NCI-H2029 treated with DMSO at 0.1 percent for 48 hours (cell line): ENCODE measurements around the gene EML3.
"Not testable (repeated sequence)": the region's sequence is repeated elsewhere in the genome, so short reads cannot be mapped to it uniquely, and the experiment has no call there.

Source experiments
- DNase-seq: peaks from one replicate; lab custom pipeline; 2025; lab: John Stamatoyannopoulos, UW

Gene EML3

DNA sequence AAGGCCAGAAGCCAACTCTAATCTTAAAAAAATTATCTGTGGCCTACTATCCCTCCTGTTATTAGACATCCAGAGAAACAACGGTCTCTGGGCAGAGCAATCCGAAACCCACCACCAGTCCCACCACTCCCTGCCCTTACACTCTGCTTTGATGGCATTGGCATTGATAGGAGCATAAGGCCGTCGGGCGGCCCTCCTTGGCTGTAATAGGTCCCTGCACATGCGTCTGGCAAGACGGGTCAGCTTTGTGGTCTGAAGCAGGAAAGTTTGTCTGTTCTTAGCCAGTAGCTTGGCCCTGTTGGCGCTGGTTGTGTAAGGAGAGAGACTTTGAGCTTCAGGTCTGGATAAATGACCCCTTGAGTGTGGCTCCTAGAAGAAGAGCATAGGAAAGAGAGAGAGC, 17.5 kb downstream of the EML3 start:
- no peak for DNase-seq

DNA sequence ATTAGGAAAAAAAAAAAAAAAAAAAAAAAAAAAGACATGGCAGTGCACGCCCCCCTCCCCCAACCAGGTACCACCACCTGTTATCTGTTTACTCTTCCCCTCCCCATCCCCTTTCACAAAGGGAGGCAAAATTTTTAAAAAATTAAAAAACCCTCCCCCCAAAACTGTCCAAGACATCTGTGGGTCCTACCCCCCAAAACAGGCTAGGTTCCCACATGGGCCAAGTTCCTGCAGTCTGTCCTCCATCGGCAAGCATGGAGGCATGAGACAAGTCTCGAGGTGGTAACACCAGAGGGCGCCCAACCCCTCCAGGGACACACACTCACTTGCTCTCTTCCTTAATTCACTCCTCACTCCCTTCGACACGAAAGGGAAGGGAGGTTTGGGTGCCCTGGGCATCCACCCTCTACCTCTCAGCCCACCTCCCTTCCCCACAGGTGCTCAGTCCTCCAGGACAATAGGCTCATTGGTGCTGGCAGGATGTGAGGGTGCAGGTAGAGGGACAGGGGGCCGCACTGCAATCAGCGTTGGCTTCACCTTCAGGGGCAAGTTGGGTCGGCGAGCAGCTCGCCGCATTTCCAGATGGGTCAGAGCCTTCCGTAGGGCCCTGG, 19.0 kb downstream of the EML3 start:
- DNase-seq: peak; percentile 6

DNA sequence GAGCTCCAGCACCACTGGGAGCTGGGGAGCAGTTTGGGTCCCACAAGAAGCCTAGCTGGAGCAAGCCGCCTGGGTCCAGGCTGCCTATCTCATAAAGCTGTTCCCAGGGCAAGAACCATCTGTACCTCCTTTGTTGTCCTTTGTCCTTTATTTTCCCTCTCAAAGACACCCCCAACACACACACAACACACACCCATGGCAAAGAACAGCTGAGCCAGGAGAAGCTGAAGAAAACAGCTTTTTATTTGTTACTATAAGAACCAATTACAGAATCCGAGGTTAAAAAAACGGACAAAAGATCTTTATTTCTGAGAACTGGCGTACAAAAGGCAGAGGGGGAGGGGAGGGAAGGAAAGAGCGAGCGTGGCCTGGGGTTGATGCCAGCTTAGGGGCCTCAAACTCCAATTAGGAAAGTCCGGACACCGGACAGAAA, 19.6 kb downstream of the EML3 start:
- DNase-seq: no peak

DNA sequence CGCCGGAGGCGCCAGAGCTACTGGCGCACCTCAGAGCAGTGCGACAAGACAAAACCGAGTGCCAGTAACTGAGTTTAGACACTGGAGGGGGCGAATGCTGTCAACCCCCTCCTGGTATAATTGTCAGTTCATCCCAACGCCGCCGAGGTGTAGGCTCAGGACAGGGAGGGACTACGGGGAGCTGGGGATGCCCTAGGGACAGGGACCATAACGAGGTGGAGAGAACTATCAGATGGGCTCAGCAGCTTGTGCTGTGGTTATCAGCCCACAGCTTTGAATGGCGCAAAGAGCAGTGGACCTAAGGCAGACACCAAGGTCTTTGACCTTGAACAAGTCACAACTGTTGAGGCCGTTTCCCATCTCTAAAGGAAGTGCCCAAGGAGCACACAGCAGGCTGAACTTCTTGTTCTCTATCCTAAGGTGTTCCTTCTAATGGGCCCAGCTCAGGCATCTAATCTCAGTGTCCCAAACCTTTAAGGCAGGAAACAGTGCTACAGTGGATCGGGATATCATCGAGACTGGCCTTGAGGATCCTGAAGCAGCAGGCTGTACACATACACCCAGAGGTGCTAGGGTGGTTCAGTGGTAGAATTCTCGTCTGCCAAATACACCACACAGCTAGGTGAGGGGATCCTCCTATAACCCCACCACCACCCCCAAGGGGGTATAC, 20.3 kb downstream of the EML3 start:
- DNase-seq: no peak

GRCh38 chr11:62591448-62592145, 21.0 kb downstream of the EML3 start, which contains the start of gene TUT1:
TSS of gene TUT1 (minus strand) at chr11:62591523. CDS start at chr11:62591485, 38 bp downstream.
- DNase-seq: peak; percentile 98

DNA sequence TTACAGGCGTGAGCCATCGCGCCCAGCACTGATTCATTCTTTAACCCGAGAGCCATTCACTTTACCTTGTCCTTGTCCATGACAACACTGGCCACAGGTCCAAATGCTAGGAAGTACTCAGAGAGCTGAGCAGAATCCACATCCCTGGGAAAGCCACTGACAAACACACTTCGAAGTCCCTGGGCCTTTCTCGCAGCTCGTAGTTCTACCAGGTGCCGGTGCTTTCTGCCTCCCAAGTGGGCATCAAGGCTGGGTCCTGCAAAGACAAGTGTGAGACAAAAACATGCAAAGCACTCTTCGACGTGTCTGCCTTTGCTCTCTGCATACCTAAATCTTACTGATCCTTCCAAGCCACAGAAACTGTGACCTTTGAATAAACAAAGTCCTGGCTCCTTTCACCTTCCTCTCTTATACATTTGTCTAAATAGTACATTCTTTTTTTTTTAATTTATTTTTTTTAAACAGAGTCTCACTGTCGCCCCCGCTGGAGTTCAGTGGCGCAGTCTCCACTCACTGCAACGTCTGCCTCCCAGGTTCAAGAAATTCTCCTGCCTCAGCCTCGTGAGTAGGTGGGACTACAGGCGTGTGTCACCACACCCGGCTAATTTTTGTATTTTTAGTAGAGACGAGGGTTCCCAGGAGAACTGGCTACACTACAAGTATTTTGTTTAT, 23.5 kb downstream of the EML3 start:
- DNase-seq: no peak

- DNase-seq: not testable (repeated sequence)
These were observed 27.2 kb downstream of the EML3 start for GRCh38 chr11:62585356-62585755.

GRCh38 chr11:62581735-62582134, 30.8 kb downstream of the EML3 start:
- not testable (repeated sequence) for DNase-seq

- no peak for DNase-seq
These were observed 31.4 kb downstream of the EML3 start for GRCh38 chr11:62580959-62581715.

DNA sequence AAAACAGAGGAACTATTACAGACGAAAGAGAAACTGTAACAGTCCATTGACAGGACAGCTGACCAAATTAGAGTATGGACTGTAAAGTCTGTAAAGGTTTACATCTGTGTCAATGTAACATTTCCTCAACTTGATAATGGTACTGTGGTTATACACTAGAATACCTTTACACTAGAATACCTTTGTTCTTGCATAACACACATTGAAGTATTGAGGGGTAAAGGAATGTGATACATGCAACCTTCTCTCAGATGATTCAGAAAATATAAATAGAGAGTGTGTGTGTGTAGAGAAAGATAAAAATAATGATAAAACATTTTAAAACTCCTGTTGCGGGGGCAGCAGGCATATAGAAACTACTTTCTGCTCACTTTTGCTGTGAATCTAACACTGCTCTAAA, 33.3 kb downstream of the EML3 start:
- DNase-seq: no peak

GRCh38 chr11:62578541-62578940, 34.0 kb downstream of the EML3 start:
- DNase-seq: no peak

GRCh38 chr11:62577046-62577714, 35.4 kb downstream of the EML3 start:
- DNase-seq: no peak

- no peak for DNase-seq
These were observed 36.7 kb downstream of the EML3 start for GRCh38 chr11:62575837-62576236.

DNA sequence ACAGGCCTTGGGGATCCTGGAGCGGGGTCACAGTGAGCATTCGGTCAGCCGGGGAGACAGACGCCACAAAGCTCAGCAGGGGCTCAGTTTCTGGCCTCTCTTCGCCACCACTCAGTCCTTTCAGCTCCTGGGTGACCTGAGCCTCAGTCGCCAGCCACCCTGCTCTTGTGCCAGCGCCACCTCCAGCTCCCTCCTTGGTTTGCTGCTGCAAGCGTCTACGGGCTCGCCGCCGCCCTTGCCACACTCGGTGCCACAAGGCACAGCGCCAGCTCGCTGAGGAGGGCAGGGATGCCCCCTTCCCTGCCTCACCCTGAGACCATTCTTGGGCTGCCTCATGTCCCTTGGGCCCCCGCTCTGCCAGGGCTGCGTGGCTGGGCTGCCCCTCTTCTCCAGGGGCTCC, 37.4 kb downstream of the EML3 start:
- no peak for DNase-seq

- DNase-seq: no peak
These were observed 38.1 kb downstream of the EML3 start for GRCh38 chr11:62574363-62575071.

DNA sequence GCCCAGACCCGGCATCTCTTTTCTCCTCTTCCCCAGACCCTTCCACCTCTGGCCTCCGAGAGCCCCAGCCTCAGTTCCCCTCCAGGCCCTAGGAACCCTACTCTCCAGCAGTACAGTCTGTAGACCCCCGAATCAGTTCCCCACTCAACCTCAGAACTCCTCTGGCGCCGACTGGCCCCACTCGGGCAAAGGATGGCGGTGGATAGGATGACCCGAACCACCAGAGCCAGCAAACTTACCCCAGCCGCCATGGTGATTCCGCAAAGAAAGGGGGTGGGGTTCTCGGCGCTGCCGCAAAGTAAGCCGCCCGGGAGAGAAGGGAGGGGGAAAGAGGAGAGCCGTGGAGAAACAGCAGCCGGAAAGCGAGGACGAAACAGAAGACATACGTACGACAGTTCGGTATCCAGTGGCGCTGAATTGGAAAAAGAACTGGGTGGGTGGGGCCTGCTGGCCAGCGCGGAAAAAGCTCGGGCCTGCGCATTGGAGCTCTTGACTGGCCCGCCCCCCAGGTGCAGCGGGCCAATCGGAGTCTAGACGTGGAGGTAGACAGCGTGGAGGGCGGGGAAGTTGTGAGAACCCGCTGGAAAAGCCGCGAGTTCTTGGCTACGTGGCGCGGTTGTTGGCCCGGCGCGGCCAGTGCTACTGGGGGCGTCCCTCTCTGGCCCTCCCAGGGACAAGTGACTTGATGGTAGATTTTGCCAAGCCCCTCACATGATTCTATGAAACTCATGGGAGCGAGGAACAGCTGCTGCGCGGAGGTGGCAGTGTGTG, 38.8 kb downstream of the EML3 start, which contains the start of gene EEF1G:
Gene EEF1G (minus strand): TSS at position 300 of the 771 bp plus-strand sequence. CDS start 49 bp downstream, at position 251.
- DNase-seq: peak; percentile 98

DNA sequence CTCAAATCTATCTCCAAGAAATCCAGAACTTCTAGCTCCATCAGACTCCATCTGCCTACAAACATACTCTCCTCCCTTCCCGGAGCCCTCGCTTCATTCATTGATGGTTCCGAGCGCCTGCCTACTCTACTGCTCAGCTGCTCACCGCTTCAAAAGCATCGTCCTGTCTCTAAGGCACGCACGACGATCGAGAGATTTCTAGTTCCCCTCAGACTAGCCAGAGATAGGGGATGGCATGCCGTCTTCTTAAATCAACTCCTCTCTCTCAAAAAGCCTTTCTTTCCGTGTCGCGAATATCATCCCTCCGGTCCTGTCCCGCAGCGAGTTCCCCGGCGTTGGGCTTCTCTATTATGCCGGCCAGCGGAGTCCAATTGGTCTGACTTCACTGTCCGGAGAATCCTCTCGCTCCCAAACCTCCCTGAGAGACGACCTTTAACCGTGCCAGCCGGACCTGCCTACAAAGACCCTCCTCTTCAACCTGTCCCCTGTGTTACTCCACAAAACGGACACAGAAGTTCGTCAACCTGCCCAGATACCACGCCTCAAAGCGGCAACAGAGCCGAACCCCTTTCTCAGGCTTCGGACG, 39.5 kb downstream of the EML3 start:
- DNase-seq: peak; percentile 5

DNA sequence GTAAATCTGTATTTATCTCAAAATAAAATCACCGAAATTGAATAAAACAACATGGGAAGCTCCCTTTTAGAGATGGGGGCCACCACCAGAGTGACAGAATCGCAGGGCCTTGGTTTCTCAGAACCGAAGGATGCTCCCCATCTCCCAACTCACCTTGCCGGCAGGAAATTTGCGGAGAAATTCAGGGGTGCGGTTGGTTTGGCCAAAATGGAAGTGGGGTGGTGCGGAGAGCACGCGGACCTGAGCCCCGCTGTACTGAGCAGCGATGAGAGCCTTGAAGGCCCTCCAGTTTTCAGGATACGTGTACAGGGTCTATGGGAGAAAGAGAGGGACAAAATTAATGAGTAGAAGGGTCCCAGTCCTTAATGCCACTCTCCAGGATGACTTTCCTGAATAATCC, 40.1 kb downstream of the EML3 start:
- DNase-seq: no peak

DNA sequence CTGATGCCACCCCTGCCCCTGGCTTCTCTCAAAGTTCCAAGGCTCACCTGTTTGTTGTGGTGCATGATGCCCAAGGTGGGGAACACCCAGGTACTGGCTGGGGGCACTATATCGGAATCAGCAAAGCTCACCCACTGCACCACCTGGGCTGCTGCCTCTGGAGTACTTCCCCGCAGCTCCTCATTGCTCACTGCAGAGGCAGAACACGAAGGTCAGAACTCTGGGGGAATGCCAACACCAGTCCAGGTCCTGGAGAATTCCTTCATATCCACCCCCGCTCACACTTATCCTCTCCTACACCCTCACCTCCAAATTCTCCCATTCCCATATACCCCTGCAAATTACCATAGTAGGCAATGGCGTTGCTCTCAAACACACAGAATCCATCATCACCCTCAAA, 41.1 kb downstream of the EML3 start:
- not testable (repeated sequence) for DNase-seq
